ENCODE results near the gene TP53TG5. TPM values are rescaled to one million over a fixed set of nuclear protein-coding genes. Genes with fewer than 3 reads are reported as not detected.
A peak's percentile ranks its signal among the peaks of the same experiment; 100 is the strongest.

The TP53TG5 gene
- under 1 TPM in 1 of 2 donors, not detected in 1; 0.13 TPM for polyA plus RNA-seq

DNA sequence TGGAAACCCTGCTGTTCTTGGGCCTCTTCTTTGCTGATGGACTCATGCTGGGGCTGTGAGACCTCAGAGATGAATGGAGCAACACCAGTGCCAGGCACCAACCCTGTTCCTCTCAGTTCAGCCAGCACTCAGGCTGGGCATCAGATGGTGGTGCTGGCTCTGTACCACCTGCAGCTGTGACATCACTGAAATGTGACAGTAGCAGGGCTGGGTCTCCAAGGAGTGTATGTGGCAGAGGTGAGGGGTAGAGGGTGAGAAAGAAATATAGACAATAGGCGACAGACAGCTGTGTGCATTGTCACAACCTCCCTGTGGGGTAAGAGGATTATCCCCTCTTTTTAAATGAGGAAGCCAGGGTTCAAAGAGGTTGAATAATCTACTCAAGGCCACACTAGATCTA is at the start of gene TP53TG5:
Gene TP53TG5, minus strand, starts transcription at position 135 of the 400 bp plus-strand sequence. Its CDS starts 89 bp downstream, at position 46.
- H3K27ac ChIP-seq (ENCODE audit: low read depth in 2 of 2, low read length in 1 of 2) = no peak within 1 kb of the TSS

DNA sequence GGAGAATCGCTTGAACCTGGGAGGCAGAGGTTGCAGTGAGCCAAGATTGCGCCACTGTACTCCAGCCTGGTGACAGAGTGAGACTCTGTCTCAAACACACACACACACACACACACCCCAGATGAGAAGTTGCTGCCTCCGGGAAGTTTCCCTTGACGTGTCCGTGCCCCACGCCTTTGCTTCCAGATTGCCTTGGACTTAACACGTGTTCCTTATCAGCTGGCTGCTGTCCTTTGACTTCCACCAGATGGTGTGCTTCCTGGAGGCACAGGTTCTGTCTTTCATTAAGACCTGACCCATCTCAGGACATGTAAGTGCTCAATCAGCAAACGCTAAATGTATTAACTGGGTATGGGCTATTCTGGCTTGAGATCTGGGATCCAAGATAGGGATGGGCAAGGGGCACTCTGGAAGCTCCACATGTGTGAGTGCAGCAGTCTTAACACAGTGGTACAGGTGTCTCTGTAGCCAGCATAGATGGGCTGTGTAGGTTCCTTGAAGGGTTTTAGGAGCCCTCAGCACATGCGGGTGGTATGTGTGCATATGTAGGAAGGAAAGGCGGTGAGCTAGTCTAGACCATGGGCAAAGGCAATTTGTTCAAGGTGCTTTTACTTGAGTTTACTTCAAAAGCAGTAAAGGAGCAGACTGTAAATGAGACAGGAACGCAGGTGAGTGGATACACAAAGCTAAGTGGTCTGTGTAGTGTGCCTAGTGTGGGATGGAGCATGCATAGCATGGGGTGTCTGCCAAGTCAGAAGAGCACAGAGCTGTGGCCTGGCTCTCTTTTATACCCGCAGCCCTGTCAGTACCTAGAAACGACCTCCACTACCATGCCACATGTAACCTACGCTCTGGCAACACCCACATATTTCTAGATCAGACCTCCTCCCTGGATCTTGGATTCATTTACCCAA is 49.4 kb upstream of the TP53TG5 start:
- no peak overlapping the region for H3K4me3 ChIP-seq (ENCODE audit: low read depth in 1 of 2, low read length in 2 of 2)
- peaks cover 13 to 21% of the 10 kb centered on the region in 2 donors for H3K36me3 ChIP-seq (ENCODE audit: control insufficient read depth in 2 of 2, insufficient read depth in 2 of 2, low read length in 1 of 2)
- no peaks in the 10 kb centered on the region for H3K27me3 ChIP-seq (ENCODE audit: control insufficient read depth in 1 of 2, insufficient read depth in 2 of 2, low read length in 2 of 2)
- no peak overlapping the region for H3K27ac ChIP-seq (ENCODE audit: low read depth in 2 of 2, low read length in 1 of 2)
- H3K4me1 ChIP-seq (ENCODE audit: control insufficient read depth in 2 of 2, insufficient read depth in 2 of 2, low read length in 1 of 2) = no peaks in the 10 kb centered on the region
- H3K9me3 ChIP-seq (ENCODE audit: control insufficient read depth in 2 of 2, insufficient read depth in 1 of 2, low read depth in 1 of 2, low read length in 1 of 2) = no peaks in the 10 kb centered on the region
- 77 to 86% methylated on average over 14 of the region's 14 CpGs for WGBS, 2 donors

More for the DNA sequence above, at the start of gene TP53TG5:
- H3K27me3 ChIP-seq (ENCODE audit: control insufficient read depth in 1 of 2, insufficient read depth in 2 of 2, low read length in 2 of 2) = no peaks in the 10 kb centered on the region
- H3K9me3 ChIP-seq (ENCODE audit: control insufficient read depth in 2 of 2, insufficient read depth in 1 of 2, low read depth in 1 of 2, low read length in 1 of 2) = no peaks in the 10 kb centered on the region
- no peak within 1 kb of the TSS for H3K4me3 ChIP-seq (ENCODE audit: low read depth in 1 of 2, low read length in 2 of 2)
- no peaks in the 10 kb centered on the region for H3K4me1 ChIP-seq (ENCODE audit: control insufficient read depth in 2 of 2, insufficient read depth in 2 of 2, low read length in 1 of 2)
- H3K36me3 ChIP-seq (ENCODE audit: control insufficient read depth in 2 of 2, insufficient read depth in 2 of 2, low read length in 1 of 2) = no peaks in the 10 kb centered on the region
- WGBS, 2 donors = 89 to 93% methylated on average over 1 of the region's 1 CpG

DNA sequence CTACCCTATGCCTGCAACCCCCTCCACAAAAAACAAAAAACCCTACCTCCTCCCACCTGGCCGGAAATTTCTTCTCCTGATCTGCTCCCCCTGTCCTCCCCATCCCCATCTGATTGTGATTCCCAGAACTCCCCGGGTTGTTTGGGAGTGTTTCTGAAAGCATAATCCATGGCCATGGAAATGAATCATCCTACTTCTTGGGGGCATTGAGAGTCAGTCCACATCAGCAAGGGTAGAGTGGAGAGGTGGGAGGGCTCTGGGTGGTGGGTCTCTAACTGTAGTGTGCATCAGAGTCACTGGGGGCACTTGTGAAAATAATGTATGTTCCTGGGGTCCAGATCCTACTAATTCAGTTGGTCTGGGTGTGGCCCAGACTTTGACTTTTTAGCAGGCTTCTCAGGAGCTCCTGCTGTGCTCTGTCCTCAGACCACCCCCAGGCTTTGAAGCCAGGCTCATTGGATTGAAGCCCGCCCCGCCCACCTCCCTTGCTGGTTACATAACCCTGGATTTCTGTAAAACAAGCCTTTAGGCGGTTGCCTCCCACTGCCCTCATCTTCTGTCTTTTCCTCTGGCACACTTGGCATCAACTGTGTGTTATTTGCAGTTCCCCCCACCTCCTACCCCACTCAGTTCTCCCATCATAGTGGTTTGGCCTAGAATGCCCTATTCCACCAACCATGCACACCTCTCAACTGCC is 48.3 kb upstream of the TP53TG5 start:
- Histone ChIP-seq H3K4me3 (ENCODE audit: low read depth in 1 of 2, low read length in 2 of 2) (no peak overlapping the region), H3K9me3 (ENCODE audit: control insufficient read depth in 2 of 2, insufficient read depth in 1 of 2, low read depth in 1 of 2, low read length in 1 of 2) (no peaks in the 10 kb centered on the region), H3K4me1 (ENCODE audit: control insufficient read depth in 2 of 2, insufficient read depth in 2 of 2, low read length in 1 of 2) (no peaks in the 10 kb centered on the region), H3K27me3 (ENCODE audit: control insufficient read depth in 1 of 2, insufficient read depth in 2 of 2, low read length in 2 of 2) (no peaks in the 10 kb centered on the region), H3K36me3 (ENCODE audit: control insufficient read depth in 2 of 2, insufficient read depth in 2 of 2, low read length in 1 of 2) (peaks cover 13 to 22% of the 10 kb centered on the region in 2 donors), H3K27ac (ENCODE audit: low read depth in 2 of 2, low read length in 1 of 2) (no peak overlapping the region)
- WGBS, 2 donors = 72 to 78% methylated on average over 5 of the region's 5 CpGs

DNA sequence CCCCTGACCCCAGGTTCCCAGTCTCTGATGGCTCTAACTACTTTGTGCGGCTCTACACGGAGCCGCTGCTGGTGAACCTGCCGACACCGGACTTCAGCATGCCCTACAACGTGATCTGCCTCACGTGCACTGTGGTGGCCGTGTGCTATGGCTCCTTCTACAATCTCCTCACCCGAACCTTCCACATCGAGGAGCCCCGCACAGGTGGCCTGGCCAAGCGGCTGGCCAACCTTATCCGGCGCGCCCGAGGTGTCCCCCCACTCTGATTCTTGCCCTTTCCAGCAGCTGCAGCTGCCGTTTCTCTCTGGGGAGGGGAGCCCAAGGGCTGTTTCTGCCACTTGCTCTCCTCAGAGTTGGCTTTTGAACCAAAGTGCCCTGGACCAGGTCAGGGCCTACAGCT is 47.4 kb upstream of the TP53TG5 start:
- no peak overlapping the region for H3K4me3 ChIP-seq (ENCODE audit: low read depth in 1 of 2, low read length in 2 of 2)
- no peaks in the 10 kb centered on the region for H3K4me1 ChIP-seq (ENCODE audit: control insufficient read depth in 2 of 2, insufficient read depth in 2 of 2, low read length in 1 of 2)
- H3K27me3 ChIP-seq (ENCODE audit: control insufficient read depth in 1 of 2, insufficient read depth in 2 of 2, low read length in 2 of 2) = no peaks in the 10 kb centered on the region
- 95 to 96% methylated on average over 17 of the region's 17 CpGs for WGBS, 2 donors
- no peak overlapping the region for H3K27ac ChIP-seq (ENCODE audit: low read depth in 2 of 2, low read length in 1 of 2)
- H3K36me3 ChIP-seq (ENCODE audit: control insufficient read depth in 2 of 2, insufficient read depth in 2 of 2, low read length in 1 of 2) = peaks cover 21 to 30% of the 10 kb centered on the region in 2 donors
- H3K9me3 ChIP-seq (ENCODE audit: control insufficient read depth in 2 of 2, insufficient read depth in 1 of 2, low read depth in 1 of 2, low read length in 1 of 2) = no peaks in the 10 kb centered on the region

DNA sequence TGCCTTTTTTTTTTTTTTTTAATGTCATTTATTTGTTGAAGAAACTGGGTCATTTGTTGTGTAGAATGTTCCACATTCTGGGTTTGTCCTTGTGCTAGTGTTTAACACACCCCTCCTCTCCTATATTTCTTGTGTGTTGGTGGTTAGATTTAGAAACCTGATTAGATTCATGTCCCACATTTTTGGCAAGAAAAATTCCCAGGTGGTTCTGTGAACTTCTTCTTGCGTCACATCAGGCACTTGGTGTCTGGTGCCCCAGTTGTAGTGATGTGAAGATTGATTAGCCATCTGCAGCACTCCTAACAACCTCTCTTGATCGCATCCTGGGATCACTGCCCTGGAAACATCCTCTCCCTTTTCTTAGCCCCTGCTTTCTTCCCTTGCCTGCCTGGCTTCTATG is 45.6 kb upstream of the TP53TG5 start:
- Histone ChIP-seq H3K9me3 (ENCODE audit: control insufficient read depth in 2 of 2, insufficient read depth in 1 of 2, low read depth in 1 of 2, low read length in 1 of 2) (no peaks in the 10 kb centered on the region), H3K4me1 (ENCODE audit: control insufficient read depth in 2 of 2, insufficient read depth in 2 of 2, low read length in 1 of 2) (peaks cover 4 to 9% of the 10 kb centered on the region in 2 donors), H3K27ac (ENCODE audit: low read depth in 2 of 2, low read length in 1 of 2) (no peak overlapping the region), H3K4me3 (ENCODE audit: low read depth in 1 of 2, low read length in 2 of 2) (no peak overlapping the region), H3K27me3 (ENCODE audit: control insufficient read depth in 1 of 2, insufficient read depth in 2 of 2, low read length in 2 of 2) (no peaks in the 10 kb centered on the region), H3K36me3 (ENCODE audit: control insufficient read depth in 2 of 2, insufficient read depth in 2 of 2, low read length in 1 of 2) (peaks cover 28 to 46% of the 10 kb centered on the region in 2 donors)
- WGBS, 2 donors = 96 to 98% methylated on average over 2 of the region's 2 CpGs

DNA sequence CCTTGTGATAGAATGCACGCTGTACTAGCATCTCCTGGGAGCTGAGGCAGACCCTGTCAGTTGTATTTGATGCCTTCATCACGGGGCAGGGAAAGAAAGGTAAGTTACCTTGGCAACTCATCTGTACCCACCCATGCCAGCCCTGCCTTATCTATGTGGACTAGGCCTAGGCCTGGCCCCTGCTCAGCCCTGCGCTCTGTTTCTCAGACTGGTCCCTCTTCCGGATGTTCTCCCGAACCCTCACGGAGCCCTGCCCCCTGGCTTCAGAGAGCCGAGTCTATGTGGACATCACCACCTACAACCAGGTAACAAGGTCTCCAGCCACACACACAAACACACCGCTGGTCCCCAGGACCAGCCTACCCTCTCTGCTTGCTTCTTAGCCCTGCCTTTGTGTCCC is 42.0 kb upstream of the TP53TG5 start:
- no peaks in the 10 kb centered on the region for H3K27me3 ChIP-seq (ENCODE audit: control insufficient read depth in 1 of 2, insufficient read depth in 2 of 2, low read length in 2 of 2)
- 91 to 95% methylated on average over 8 of the region's 8 CpGs for WGBS, 2 donors
- H3K4me3 ChIP-seq (ENCODE audit: low read depth in 1 of 2, low read length in 2 of 2) = no peak overlapping the region
- peaks cover 4 to 16% of the 10 kb centered on the region in 2 donors for H3K4me1 ChIP-seq (ENCODE audit: control insufficient read depth in 2 of 2, insufficient read depth in 2 of 2, low read length in 1 of 2)
- peak overlapping the region; percentile 53 to 65 for H3K27ac ChIP-seq (ENCODE audit: low read depth in 2 of 2, low read length in 1 of 2)
- no peaks in the 10 kb centered on the region for H3K9me3 ChIP-seq (ENCODE audit: control insufficient read depth in 2 of 2, insufficient read depth in 1 of 2, low read depth in 1 of 2, low read length in 1 of 2)
- H3K36me3 ChIP-seq (ENCODE audit: control insufficient read depth in 2 of 2, insufficient read depth in 2 of 2, low read length in 1 of 2) = peaks cover 24 to 38% of the 10 kb centered on the region in 2 donors

DNA sequence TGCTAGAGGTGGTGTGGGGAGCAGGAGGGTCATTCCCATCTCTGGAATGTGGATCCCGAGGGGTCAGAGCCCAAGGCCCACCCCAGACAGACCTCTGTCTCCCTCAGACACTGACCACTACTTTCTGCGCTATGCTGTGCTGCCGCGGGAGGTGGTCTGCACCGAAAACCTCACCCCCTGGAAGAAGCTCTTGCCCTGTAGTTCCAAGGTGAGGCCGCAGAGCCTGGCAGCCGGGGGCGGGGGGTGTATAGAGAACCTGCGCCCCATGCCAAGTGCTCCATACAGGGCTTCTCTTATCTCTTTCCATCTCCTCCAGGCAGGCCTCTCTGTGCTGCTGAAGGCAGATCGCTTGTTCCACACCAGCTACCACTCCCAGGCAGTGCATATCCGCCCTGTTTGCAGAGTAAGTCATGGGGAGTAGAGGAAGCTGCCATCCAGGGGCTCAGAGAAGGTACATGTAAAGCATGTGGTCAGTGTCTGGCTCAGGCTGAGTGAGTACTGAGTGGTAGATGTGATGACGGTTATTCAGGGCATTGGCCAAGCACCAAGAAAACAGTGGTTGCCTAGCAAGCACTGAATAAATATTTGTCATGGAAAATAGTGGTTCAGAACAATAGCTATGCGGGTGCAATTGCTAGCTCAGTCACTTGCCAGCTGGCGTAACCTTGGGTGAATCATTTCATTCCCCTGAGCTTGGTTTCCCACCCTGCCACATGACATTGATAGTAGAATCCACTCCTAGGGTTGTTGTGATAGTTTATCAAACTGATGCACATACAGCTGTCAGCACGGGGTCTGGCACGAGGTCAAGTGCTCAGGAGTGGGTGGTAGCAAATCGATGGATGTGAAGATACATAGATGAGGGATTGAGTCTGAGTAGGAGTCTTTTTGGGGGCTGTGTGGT is 41.3 kb upstream of the TP53TG5 start:
- Histone ChIP-seq H3K4me1 (ENCODE audit: control insufficient read depth in 2 of 2, insufficient read depth in 2 of 2, low read length in 1 of 2) (peaks cover 4 to 16% of the 10 kb centered on the region in 2 donors), H3K9me3 (ENCODE audit: control insufficient read depth in 2 of 2, insufficient read depth in 1 of 2, low read depth in 1 of 2, low read length in 1 of 2) (no peaks in the 10 kb centered on the region), H3K27me3 (ENCODE audit: control insufficient read depth in 1 of 2, insufficient read depth in 2 of 2, low read length in 2 of 2) (no peaks in the 10 kb centered on the region), H3K36me3 (ENCODE audit: control insufficient read depth in 2 of 2, insufficient read depth in 2 of 2, low read length in 1 of 2) (peaks cover 23 to 37% of the 10 kb centered on the region in 2 donors), H3K27ac (ENCODE audit: low read depth in 2 of 2, low read length in 1 of 2) (peak overlapping the region; percentile 70 to 72), H3K4me3 (ENCODE audit: low read depth in 1 of 2, low read length in 2 of 2) (no peak overlapping the region)
- 51 to 54% methylated on average over 17 of the region's 17 CpGs for WGBS, 2 donors

DNA sequence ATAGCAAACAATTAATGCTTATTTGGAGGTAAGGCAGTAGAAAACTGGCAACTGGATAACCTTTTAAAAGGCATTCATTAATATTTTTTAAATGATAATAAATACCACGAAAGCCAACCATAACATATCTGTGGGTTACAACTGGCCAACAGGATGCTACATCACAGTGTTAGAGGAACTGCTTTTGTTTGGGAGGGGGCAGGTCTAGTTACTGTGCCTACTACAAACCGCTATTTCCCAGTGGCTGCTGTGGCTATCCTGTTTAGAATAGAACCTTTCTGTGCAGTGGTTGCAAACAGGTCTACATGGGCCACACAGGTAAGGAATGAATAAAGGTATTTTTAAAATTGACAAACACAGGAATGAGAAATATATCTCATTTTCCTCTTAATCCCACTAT is 38.8 kb upstream of the TP53TG5 start:
- no peak overlapping the region for H3K27ac ChIP-seq (ENCODE audit: low read depth in 2 of 2, low read length in 1 of 2)
- WGBS, 2 donors = 54 to 62% methylated on average over 2 of the region's 2 CpGs
- peak overlapping the region in 1 of 2 donors; percentile 100 for H3K4me3 ChIP-seq (ENCODE audit: low read depth in 1 of 2, low read length in 2 of 2)
- peaks cover 4 to 16% of the 10 kb centered on the region in 2 donors for H3K4me1 ChIP-seq (ENCODE audit: control insufficient read depth in 2 of 2, insufficient read depth in 2 of 2, low read length in 1 of 2)
- H3K36me3 ChIP-seq (ENCODE audit: control insufficient read depth in 2 of 2, insufficient read depth in 2 of 2, low read length in 1 of 2) = peaks cover 15 to 29% of the 10 kb centered on the region in 2 donors
- no peaks in the 10 kb centered on the region for H3K9me3 ChIP-seq (ENCODE audit: control insufficient read depth in 2 of 2, insufficient read depth in 1 of 2, low read depth in 1 of 2, low read length in 1 of 2)
- H3K27me3 ChIP-seq (ENCODE audit: control insufficient read depth in 1 of 2, insufficient read depth in 2 of 2, low read length in 2 of 2) = no peaks in the 10 kb centered on the region
